HG03045 (cell line): ENCODE measurements around the gene RFX3.

Source experiments
- ATAC-seq: cut with Tn5 transposase; IDR thresholded peaks from one replicate; pipeline ENCODE4 v1.9.1; 2021; ENCODE audit warnings: mild to moderate bottlenecking, moderate library complexity; ENCODE audit not compliant: unreplicated experiment

Gene RFX3

DNA sequence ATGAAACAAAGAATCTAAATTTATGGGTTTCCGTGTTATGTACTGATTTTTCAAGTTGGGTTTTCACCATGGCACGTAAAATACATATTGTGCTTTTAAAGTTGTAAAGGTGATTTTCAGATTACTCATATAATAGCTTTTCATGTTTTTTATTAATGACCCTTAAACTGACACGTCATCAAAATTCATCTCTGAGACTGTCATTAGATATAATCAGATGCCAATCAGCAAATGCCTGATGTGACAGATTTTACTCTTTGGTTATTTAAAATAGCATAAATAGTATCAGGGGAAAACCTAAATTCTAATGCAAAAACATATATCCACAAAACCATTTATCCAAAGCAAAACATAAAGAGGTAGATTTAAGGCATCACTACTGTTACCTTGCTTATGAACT lies 11.0 kb downstream of the RFX3 start:
- ATAC-seq = no peak

DNA sequence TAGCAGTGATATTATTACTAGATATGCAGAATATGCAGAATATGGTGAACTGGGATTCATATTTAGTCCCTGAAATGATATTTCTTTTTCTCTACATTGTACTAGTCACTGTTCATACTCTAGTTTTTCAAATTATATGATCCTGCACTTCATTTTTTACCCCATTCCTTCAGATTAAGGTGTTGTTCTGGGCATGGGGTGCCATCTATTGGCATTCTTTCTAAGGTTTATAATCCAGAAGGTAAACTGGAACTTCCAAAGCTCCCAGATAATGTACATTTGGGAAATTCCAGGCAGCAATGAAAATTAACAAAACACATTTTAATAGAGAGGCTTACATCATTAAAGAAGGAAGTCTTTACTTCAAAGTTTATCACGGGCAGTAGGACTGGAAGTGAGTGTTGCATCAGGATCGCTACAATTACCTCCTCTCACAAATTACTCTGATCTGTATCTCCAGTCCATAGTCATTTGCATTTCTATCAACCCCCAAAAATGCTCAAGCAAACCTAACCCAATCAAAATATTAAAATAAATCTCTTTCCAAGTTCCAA lies 12.5 kb downstream of the RFX3 start:
- ATAC-seq = no peak

DNA sequence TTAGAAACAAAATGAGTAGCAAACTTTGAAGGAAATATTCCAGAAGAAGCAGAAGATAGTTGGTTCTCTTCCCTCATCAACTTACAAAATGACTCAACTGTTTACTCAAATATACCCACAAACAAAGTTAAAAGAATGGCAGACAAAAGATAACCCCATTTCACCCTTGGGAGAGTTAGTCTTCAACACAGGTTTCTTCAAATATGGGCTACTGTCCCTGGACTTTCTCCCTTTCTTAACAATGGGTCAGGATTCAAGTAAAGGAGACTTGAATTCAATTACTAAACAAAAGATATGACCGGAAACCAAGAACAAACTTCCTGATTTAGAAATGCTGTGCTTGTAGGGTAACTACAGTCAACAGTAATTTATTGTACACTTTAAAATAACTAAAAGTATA lies 14.2 kb downstream of the RFX3 start:
- no peak for ATAC-seq

DNA sequence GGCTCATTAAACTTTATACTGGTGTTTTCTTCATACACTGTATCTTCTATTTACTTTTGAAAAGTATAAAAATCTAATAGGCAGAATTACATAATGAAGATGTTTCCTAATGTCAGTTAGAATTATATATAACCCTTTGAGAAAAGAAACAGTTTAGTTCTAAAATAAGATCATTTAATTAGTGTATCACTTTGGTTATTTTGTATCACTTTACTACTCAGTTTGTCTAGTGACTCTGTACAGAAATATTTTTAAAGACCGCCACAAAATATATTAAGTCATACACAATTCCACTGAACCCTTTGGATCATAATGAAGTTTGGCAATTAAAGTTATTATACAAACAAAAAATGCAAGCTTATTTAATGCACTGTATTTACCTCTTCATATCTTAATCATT lies 15.0 kb downstream of the RFX3 start:
- no peak for ATAC-seq

DNA sequence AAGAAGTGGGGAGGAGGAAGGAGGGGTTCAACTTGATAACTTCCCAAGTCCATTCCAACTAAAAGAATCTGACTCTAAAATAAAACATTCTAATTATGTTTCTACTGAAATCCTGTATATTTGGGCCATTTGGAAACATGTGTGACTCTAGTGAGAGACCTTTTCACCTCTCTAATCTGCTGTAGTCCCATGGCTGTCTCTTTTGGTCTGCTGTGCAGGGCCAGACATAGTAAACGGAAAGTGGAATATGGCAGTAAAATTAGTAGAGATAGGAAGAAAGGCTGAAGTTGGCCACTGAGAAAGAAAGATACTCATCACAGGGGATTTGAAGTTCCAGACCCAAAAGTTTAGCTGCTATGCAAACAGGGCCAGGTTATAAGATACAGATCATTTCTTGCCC lies 15.9 kb downstream of the RFX3 start:
- ATAC-seq = no peak

DNA sequence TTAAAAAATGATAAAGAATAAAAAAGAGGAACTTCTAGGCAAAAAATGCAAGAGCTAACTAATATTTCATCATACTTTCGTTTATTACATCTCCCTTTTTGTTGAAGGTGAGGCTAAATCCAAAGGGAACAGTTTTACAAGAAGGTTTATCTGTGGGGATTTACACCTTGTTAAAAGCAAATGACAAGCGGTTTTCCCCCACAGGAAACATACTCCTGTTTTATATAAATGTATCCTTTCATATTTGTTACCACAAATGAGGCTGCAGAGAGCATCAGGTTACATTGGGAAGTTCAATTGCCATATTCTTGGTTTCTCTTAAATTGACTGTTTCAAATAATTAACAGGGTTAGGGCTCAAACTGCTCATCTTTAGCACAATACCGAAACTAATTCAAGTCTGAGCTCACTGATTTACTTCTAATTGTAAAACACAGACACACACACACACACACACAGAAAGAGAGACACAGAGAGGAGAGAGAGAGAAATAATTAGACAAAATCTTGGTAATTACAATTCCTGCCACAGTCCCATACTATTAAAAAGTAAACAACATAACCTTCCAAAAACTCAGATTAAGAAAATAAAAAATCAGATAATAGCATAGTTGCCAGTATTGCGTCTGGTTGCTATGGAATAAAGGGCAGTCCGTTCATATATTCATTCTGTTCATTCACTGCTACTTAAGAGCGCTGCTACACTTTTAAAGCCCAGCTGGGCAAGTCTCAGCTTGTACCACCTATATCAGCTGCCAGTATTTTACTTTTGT lies 17.1 kb downstream of the RFX3 start:
- ATAC-seq = no peak

DNA sequence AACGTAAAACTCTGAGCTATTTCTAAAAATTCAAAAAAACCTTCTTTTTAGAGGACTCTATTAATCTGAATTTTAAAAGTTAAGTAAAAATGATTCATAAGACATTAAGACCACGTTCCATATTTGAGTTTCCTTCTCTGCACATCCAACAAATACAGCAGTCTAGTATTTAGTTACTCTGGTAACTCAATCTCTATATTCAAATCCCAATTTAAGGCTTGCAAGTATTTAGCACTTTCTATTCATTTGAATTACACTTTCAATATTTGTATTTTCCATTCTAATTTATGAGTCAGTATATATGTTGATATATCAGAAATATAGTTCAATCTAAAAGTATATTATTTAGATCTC lies 17.7 kb downstream of the RFX3 start:
- peak; percentile 33 for ATAC-seq

DNA sequence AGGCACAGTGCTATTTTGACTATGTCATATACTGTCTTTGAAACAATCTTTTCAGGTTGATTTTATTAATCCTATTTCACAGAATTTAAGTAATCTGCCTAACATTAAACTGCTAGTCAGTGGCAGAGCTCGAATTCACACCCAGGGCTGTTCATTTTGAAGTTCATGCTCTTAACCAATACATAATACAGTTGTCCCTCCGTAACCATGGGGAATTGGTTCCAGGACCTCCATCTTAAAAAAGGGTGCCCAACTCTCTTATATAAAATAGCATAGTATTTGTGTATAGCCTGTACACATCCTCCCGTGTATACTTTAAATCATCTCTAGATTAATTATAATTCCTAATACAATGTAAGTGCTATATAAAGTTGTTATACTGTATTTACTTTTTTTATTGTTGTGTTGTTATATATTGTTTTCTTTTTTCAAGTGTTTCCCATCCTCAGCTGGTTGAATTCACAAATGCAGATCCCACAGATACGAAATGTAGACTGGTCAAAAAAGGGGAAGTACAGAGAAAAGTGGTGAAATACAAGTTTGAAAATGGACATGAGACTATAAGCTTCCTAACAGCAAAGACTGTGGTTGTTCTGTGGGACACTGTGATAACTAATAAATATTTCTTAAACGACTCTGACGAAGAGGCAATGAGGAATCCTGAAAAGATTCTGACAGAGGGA lies 18.3 kb downstream of the RFX3 start:
- ATAC-seq = peak; percentile 61

DNA sequence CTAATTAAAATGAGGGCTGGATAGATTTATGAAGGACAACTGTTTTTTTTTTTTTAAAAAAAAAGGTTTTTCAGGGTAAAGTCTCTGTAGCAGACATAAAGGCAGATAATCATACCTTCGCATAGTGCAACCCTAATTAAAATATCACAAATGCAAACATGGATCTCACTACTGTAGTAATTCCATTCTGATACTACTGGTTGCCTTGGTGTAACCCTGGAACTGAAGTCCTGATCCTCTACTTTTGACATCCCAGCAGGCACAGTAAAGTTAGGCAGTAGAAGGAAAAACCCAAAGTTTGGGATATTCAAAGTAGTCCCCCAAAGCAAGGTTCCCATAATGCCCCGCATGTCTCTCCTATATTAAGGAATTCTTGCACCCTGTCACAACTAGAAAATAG lies 19.6 kb downstream of the RFX3 start:
- ATAC-seq = no peak

DNA sequence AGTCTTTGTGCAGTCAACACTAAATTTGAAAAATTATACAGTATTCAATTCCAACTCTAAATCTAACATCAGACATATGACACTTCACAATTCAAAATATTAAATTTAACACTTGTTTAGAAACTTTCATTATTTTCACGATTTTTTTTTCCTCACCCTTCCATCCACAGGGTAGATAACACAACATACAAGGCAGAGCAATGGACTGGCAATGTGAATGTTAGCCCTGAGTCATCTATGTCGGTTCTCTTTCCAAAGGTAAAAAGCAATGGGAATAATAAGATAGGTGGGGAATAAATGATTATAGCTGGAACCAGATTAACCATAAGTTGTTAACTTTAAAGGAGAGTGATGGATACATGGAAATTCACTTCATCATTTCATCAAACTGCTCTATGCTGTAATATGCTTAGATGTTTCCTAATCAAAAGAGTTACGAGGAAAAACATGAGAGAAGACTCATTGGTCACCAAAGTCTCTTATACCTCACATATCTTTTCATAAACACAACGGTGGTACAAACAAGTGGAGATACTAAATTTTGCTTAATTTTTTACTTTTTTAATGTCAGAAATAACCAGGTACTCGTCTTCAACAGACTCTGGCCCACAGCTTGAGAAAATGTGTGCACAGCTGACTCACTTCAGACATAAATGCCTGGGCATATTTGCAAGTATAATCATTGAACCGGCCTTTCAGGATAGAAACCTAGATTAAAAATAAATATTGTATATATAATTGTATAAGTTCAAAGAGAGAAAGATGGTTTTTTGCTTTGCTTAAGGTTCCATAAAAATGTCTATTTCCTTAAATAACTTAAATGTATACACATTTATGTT lies 23.0 kb downstream of the RFX3 start:
- no peak for ATAC-seq

DNA sequence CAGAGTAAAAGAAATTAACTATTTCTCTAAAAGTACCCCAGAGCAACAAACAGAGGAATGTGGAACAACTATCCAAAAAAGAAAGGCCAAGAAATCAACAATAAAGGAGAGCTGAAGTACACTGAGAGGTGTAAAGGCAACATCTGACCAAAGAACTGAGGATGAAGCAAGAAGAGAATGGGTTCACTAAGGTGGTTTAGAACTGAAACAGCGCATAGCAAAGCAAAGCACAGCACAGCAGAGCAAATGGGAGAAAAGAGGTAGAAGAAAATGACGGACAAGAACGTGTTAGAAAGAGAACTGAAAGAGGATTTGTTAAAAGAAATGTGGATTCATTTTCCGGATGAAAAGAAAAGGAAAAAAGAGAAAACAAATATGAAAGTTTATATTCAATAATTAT lies 25.8 kb downstream of the RFX3 start:
- no peak for ATAC-seq

DNA sequence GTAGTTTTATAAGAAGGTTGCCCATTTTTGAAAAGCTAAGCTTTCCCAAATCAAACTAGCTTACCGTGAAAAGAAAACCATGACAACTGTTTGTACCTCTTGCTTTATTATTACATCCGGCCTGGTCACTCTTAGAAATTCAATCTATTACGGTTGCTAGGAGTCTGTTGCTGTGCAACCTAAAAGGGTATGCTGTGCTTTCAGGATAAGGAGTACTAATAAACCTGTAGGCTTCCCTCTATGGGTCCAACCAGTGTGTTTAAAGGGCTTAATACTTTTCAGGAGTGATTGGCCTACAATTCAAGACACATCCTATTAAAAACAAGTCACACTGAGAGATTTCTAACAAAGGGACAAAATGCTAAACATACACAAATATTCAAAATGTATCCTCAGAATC lies 27.1 kb downstream of the RFX3 start:
- ATAC-seq = no peak

DNA sequence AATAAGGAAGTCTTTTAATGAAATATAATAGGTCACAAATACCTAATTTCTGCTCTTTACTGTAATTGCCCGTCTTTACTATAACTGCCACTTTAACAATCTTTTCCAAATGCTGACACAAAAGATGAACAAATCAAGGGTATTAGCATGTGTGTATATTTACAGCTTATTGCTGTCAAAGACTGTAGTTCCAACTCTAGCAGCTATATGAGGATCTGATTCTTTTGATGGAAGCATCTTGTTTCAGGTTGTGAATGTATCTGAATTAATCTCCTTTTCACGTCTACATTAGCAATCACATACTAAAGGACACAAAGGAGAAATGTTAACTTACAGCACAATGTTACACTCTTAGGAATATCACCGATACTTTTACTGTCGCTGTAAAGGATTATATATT lies 27.9 kb downstream of the RFX3 start:
- ATAC-seq = no peak

DNA sequence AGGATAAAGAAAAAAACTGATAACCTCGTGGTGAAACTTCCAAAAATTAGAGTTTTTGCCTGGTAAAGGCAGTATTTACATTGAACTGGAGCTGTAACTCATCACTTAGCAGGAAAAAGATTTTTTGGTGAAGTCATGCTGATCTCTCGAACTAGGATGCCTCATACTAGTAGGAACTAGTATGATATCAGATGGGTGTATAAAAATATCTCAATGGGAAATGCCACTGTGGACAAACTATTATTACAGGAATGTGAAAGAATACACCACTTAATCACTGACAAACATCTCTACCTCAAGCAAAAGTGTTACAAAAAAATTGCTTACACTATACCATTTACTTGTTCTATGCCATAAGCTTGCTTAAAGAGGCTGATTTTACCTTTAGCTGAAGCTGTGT lies 28.4 kb downstream of the RFX3 start:
- no peak for ATAC-seq

DNA sequence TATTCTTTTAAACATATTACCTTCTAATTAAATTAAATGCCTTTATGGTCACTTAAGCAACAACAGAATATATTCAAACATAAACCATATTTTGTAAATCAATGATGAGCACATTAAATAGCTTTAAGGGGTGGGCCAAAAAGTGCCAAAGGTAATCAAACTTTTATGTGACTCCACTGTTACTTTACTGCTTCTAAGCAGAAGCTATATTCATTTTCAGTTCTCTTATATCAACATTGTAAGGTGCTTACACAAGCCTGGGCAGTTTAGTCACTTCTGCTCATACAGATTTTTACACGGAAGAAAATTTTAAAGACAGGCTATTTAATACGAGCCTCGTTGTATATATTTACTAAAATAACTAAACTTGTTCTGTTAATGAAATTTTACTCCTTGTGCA lies 29.9 kb downstream of the RFX3 start:
- no peak for ATAC-seq

DNA sequence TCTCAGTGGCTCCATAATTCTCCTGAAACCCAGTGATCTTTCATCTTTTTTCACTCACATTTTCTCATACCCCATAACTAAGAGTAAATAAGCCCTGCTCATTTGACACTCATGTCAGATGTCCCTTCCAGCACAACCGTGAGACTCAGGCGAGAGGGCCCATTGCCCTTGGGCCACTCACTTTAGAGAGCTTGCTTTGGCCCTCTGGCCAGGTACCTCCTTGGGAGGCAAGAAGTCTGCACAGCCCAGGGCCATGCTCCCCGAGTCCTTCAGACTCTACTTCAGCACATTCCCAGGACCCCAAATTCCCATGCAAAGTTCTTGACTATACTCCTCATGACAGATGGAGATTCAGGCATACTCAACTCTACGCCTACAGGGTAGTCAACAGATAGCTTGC lies 33.6 kb downstream of the RFX3 start:
- ATAC-seq = no peak

DNA sequence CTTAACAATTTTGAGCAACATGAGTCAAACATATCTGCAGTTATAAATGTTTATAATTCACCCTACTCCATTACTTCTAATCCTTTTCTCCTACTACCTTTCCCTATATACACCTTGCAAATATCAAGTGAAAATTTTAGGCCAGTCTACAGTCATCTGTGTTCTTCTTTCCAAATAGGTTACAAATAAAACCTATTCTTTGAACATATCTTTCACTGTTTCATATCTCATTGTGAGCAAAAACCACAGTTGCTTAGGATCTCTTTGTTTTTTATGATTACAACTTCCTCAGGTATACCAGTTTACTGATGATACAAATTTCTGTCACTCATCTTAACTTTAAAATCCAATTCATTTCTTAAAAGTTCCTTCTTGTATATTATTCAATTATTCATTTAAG lies 34.4 kb downstream of the RFX3 start:
- ATAC-seq = no peak

DNA sequence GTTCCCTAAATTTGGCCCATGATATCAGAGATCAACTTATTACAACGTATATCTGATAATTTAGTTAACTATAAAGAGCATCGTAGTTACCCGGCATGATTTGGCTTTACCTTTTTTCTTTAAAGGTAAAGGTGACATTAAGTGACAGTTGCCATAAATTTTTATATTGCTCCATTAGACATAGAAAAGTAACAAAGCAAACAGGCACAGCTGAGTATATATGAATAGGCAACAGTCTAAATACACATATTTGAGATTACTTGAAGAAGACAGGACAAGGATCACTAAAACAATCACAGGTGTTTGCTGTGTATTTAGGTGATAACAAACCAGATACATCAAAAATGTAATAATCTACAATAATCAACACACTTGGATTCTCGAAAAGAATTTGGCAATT lies 34.8 kb downstream of the RFX3 start:
- no peak for ATAC-seq

DNA sequence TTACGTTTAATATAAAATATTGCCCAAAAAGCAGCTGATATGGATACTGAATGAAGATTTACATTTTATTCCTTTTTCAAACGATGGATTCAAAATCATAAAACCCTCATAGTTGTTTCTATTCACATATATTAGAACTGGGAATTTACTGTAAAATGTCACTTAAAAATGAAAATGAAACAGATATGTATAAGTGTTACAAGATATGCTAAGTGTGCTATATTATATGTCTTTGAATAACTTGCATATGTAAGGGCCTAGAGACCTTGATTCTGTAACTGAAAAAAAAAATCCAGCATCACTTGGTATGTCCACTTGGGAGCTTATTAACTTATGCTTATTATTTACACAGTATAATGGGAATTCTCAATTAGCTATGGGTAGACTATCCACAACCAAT lies 43.2 kb downstream of the RFX3 start:
- no peak for ATAC-seq

DNA sequence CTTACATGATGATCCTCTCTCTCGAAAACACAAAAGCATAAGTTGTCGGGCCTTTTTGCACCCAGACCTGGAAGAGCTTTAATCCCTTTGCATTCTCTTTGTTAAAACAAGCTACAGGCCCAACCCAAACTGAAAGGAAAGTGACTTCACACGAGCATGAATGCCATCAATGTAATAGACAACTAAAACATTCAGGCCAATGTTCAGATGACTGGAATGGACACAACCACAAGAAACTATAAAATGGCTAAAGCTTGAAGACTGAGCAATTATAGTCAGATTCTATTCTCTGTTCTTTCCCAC lies 45.5 kb downstream of the RFX3 start:
- ATAC-seq = no peak

DNA sequence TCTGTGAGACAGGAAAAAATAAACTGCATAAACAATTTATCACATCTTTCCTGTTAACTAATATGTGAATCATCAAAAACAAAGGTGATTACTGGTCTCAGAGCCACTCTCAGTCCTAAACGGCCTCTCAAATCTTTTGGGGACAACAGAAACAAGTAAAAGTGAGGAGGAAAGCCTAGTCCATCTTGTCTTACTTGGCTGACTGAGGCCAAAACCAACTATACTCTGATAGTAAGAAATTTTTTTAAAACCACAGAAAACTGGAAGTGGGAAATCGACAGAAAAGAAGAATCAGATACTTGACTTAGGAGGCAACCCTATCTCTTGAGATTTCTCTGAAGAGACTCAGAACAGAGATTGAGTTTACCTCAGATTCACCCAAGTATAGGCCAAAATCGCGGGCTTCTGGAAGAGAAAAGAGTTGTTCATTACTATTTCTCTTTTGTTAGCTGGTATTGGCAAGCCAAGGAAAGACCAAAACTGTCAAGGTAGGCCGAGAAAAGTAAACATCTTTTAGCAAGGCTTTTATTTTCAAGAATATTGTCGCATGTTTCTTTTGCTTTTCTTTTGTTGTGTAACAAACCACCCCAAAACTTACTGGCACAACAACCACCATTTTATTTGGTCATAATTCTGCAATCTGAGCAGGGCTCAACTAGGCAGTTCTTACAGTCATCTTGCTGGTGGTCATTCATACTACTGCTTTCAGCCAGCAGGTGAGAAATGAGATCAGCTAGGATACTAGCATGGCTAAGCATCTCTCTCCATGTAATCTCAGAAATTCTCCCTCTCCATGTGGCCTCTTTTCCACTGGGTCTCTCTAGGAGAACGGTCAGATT lies 46.1 kb downstream of the RFX3 start:
- peak; percentile 38 for ATAC-seq
